ENCODE data around the gene SFPQ.

DNA sequence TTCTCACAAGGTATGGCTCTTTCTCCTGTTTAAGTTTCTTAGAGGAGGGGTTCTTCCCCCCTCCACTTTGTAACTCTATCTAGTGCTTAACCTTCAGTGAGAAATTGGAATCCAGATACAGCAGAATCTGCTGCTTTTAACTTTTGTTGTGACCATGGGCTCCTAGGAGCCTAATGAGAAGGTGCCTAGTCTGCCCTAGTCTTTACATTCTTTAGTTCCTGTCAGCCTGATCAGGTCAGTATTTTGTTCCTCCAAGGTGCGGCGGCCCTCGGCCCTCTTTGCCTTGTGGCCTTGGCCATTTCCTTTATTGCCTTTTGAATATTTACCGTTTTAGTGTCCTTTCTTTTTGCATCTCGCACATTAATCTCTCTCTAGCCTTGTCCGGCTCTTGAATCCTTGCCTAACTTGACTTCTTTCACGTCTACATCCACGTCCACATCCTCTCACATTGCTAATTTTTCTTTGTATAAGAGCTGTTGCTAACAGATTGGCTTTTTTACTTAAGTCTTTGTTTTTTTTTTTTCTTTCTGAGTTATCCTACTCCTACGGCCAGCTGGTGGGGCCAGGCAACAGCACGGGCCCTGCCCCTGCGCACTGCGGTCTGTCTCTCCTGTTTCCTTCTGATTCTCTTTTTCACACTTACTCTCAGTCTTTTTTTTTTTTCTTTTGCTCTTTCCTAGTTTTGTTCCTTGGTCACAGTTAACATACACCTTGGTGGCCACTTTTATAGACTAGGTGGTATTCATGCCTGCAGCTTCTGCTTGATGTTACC lies 49.0 kb downstream of the SFPQ start:
- TF ChIP-seq POLR2A (IDR thresholded peaks at IDR 0.05; ENCODE audit: low read length), result no peak
- no peak for TF ChIP-seq GATA1 (IDR thresholded peaks at IDR 0.05; ENCODE audit: low read depth, low read length)
